Gastrocnemius medialis (tissue), 4 donors: ENCODE results near the gene SUFU. TPM values are rescaled to one million over a fixed set of nuclear protein-coding genes. Genes with fewer than 3 reads are reported as not detected.

Source experiments
- ATAC-seq, 2 donors: fragments of 150-250 bp; one replicate each; pipeline ENCODE4 v1.9.1; 2016
- DNase-seq, 2 donors: peaks; one replicate each; pipeline ENCODE4 v3.0.0-alpha.2; 2019
- H3K27ac ChIP-seq, 4 donors: fragments of 200-600 bp; sonication (generic); 1 replicate in 1 of 4; 2 replicates in 3 of 4; pipeline ENCODE4 v1.5.1; 2016 to 2018; ENCODE audit warnings: mild to moderate bottlenecking in 2 of 4, moderate library complexity in 1 of 4
- H3K27me3 ChIP-seq, 3 donors: fragments of 200-600 bp; sonication (generic) in 2 of 3; 1 replicate in 1 of 3; 2 replicates in 2 of 3; pipeline versions ENCODE4 v1.5.1 to v1.6.0; 2016 to 2019; ENCODE audit warnings: mild to moderate bottlenecking in 1 of 3, moderate library complexity in 1 of 3
- H3K36me3 ChIP-seq, 2 donors: fragments of 200-600 bp; sonication (generic) in 1 of 2; one replicate each; pipeline ENCODE4 v1.5.1; 2017 to 2018
- H3K4me1 ChIP-seq, 2 donors: fragments of 200-600 bp; sonication (generic) in 1 of 2; one replicate each; pipeline ENCODE4 v1.5.1; 2016 to 2017; ENCODE audit warnings: mild to moderate bottlenecking in 2 of 2
- H3K4me3 ChIP-seq, 4 donors: fragments of 200-600 bp; sonication (generic) in 3 of 4; 1 replicate in 1 of 4; 2 replicates in 3 of 4; pipeline ENCODE4 v1.5.1; 2016 to 2019; ENCODE audit warnings: mild to moderate bottlenecking in 2 of 4
- H3K9me3 ChIP-seq, 3 donors: fragments of 200-600 bp; sonication (generic) in 2 of 3; 1 replicate in 1 of 3; 2 replicates in 2 of 3; pipeline ENCODE4 v1.5.1; 2016 to 2019
- CTCF ChIP-seq, 5 experiments: fragments of 450-650 bp in 3 of 5; fragments of 200-600 bp in 2 of 5; sonication (generic) in 2 of 5; IDR thresholded peaks in 4 of 5; conservative IDR thresholded peaks in 1 of 5; 1 replicate in 4 of 5; 2 replicates in 1 of 5; pipeline ENCODE4 v1.5.1; 2016 to 2019; ENCODE audit warnings: antibody characterized with exemption in 5 of 5, mild to moderate bottlenecking in 3 of 5, moderate library complexity in 3 of 5
- POLR2A ChIP-seq, 2 donors: fragments of 450-650 bp; IDR thresholded peaks; one replicate each; pipeline ENCODE4 v1.6.1; 2017; ENCODE audit warnings: antibody characterized with exemption in 2 of 2, mild to moderate bottlenecking in 2 of 2, moderate library complexity in 2 of 2
- in situ Hi-C, 4 donors: fragments of 200-750 bp; cut with MboI; loops; one replicate each; pipeline versions ENCODE4 v1.15.0 to v1.8.0; 2017; ENCODE audit warnings: low sequenced_read_pairs in 4 of 4
- intact Hi-C: fragments of 100-400 bp; cut with DNase I; formaldehyde crosslinking; loops from one replicate; pipeline ENCODE4 v1.15.1; 2023; ENCODE audit warnings: low total_unique reads
- total RNA-seq, 4 donors: library from RNA; depleted of rRNA; stranded (reverse); fragments of >200 nt; gene quantifications; one replicate each; pipeline versions ENCODE4 v1.1.0 to v1.2.3, GENCODE V29; 2016

SUFU gene
- total RNA-seq, 4 donors from 2014 or later = 7.3 to 11.8 (median 7.9) TPM

GRCh38 chr10:102645741-102646609 is 142.2 kb downstream of the SUFU start:
- peak; percentile 19 to 22 for ATAC-seq
- Histone ChIP-seq H3K27me3 (no peaks in the 10 kb centered on the region), H3K4me1 (peaks cover 51 to 53% of the 10 kb centered on the region in 2 donors), H3K9me3 (no peaks in the 10 kb centered on the region), H3K4me3 (peak overlapping the region; percentile 62 to 90 (median 80)), H3K36me3 (no peaks in the 10 kb centered on the region), H3K27ac (peak overlapping the region; percentile 99 to 100 (median 100))
- peak; percentile 72 to 82 for TF ChIP-seq POLR2A (IDR thresholded peaks at IDR 0.05)
- TF ChIP-seq CTCF (IDR thresholded peaks at IDR 0.05 in 4 of 5, conservative IDR thresholded peaks at IDR 0.05 in 1 of 5) = no peak
- DNase-seq = peak; percentile 85 to 90
- intact Hi-C loops (loop anchor here (1.0 to 2.0 kb wide), 4 partner anchors 23 to 252 kb away; partner anchors contain the start of gene ACTR1A), in situ Hi-C loops (no loop called here)

GRCh38 chr10:102646610-102647442 is 143.1 kb downstream of the SUFU start:
- ATAC-seq (no peak), DNase-seq (peak in 1 of 2 donors; percentile 35)
- Histone ChIP-seq H3K27me3 (no peaks in the 10 kb centered on the region), H3K4me3 (peak overlapping the region; percentile 62 to 90 (median 80)), H3K4me1 (peaks cover 53 to 58% of the 10 kb centered on the region in 2 donors), H3K9me3 (no peaks in the 10 kb centered on the region), H3K27ac (peak overlapping the region; percentile 99 to 100 (median 100)), H3K36me3 (no peaks in the 10 kb centered on the region)
- in situ Hi-C loops (no loop called here), intact Hi-C loops (loop anchor here (1.0 to 2.0 kb wide), 4 partner anchors 22 to 253 kb away; partner anchors contain the start of gene ACTR1A)
- TF ChIP-seq POLR2A (IDR thresholded peaks at IDR 0.05) = no peak
- TF ChIP-seq CTCF (IDR thresholded peaks at IDR 0.05 in 4 of 5, conservative IDR thresholded peaks at IDR 0.05 in 1 of 5) = no peak

GRCh38 chr10:102647443-102648268 is 143.9 kb downstream of the SUFU start:
- Histone ChIP-seq H3K36me3 (no peaks in the 10 kb centered on the region), H3K4me3 (peak overlapping the region; percentile 62 to 90 (median 80)), H3K9me3 (no peaks in the 10 kb centered on the region), H3K27me3 (no peaks in the 10 kb centered on the region), H3K4me1 (peaks cover 53 to 60% of the 10 kb centered on the region in 2 donors), H3K27ac (peak overlapping the region; percentile 99 to 100 (median 100))
- no peak for TF ChIP-seq POLR2A (IDR thresholded peaks at IDR 0.05)
- TF ChIP-seq CTCF (IDR thresholded peaks at IDR 0.05 in 4 of 5, conservative IDR thresholded peaks at IDR 0.05 in 1 of 5) = no peak
- DNase-seq (no peak), ATAC-seq (no peak)
- in situ Hi-C loops = no loop called here
- intact Hi-C loops = loop anchor here (2.0 kb wide), 1 partner anchor 65 kb away; no protein-coding TSS in a partner anchor

GRCh38 chr10:102648269-102648888 is 144.6 kb downstream of the SUFU start:
- ATAC-seq = no peak

More at GRCh38 chr10:102648269-102648888, 144.6 kb downstream of the SUFU start:
- Histone ChIP-seq H3K27me3 (no peaks in the 10 kb centered on the region), H3K9me3 (no peaks in the 10 kb centered on the region), H3K27ac (peak overlapping the region; percentile 99 to 100 (median 100)), H3K4me3 (peak overlapping the region; percentile 62 to 90 (median 80)), H3K36me3 (no peaks in the 10 kb centered on the region), H3K4me1 (peaks cover 53 to 60% of the 10 kb centered on the region in 2 donors)
- intact Hi-C loops (no loop called here), in situ Hi-C loops (no loop called here)
- DNase-seq = no peak
- TF ChIP-seq CTCF (IDR thresholded peaks at IDR 0.05 in 4 of 5, conservative IDR thresholded peaks at IDR 0.05 in 1 of 5) (no peak), POLR2A (IDR thresholded peaks at IDR 0.05) (no peak)
